Fibroblast of lung (primary cell): ENCODE results near the gene RPP30.

Experiments used
- EZH2 ChIP-seq: IDR thresholded peaks from 2 replicates; pipeline ENCODE4 v1.5.1; 2012; ENCODE audit warnings: low read length, control low read depth, mild to moderate bottlenecking; ENCODE audit errors: missing control alignments
- TF ChIP-seq, protein P1 (sequence below), 2 donors: IDR thresholded peaks in 1 of 2; conservative IDR thresholded peaks in 1 of 2; 1 replicate in 1 of 2; 2 replicates in 1 of 2; pipeline ENCODE4 v1.5.1; 2011 to 2012; ENCODE audit warnings: low read length in 2 of 2, control low read depth in 1 of 2, inconsistent platforms in 1 of 2, low read depth in 1 of 2, mild to moderate bottlenecking in 1 of 2

DNA sequence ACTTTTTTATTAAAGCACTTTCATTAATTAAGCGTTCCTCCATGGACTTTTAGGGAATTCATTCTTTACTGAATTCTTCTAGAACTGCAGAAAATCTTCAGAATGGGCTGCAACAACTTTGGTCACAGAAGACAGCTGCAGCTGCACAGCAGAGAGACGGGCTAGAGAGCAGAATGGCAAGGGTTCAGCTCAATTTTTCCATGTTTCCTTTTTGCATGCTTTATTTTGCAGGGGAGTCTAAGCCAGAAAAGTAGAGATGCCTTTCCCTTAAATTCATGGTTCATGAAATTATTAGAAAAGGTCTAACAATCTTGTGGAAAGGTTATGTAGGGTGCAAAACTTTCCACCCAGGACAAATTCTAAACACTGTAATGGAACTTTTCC, 64.5 kb downstream of the RPP30 start:
- TF ChIP-seq, protein P1, sequence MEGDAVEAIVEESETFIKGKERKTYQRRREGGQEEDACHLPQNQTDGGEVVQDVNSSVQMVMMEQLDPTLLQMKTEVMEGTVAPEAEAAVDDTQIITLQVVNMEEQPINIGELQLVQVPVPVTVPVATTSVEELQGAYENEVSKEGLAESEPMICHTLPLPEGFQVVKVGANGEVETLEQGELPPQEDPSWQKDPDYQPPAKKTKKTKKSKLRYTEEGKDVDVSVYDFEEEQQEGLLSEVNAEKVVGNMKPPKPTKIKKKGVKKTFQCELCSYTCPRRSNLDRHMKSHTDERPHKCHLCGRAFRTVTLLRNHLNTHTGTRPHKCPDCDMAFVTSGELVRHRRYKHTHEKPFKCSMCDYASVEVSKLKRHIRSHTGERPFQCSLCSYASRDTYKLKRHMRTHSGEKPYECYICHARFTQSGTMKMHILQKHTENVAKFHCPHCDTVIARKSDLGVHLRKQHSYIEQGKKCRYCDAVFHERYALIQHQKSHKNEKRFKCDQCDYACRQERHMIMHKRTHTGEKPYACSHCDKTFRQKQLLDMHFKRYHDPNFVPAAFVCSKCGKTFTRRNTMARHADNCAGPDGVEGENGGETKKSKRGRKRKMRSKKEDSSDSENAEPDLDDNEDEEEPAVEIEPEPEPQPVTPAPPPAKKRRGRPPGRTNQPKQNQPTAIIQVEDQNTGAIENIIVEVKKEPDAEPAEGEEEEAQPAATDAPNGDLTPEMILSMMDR (conservative IDR thresholded peaks at IDR 0.05 in 1 of 2, IDR thresholded peaks at IDR 0.05 in 1 of 2; ENCODE audit: low read depth in 1 of 2, low read length in 2 of 2), result no peak
- no peak for TF ChIP-seq EZH2
